ENCODE results near the gene PSMG4. TPM values are rescaled to one million over a fixed set of nuclear protein-coding genes. Genes with fewer than 3 reads are reported as not detected.

The PSMG4 gene
- polyA plus RNA-seq, 2 of the 4 experiments (the other 2 are of a cell fraction): 15.0 to 21.9 TPM

GRCh38 chr6:3221578-3221977 lies 37.2 kb upstream of the PSMG4 start:
- ChIA-PET CTCF (no interaction called here), POLR2A (no interaction called here)
- ATAC-seq: no peak

GRCh38 chr6:3222506-3223038 lies 36.2 kb upstream of the PSMG4 start:
- DNase-seq (ENCODE audit: low read depth in 1 of 2, low spot score in 1 of 2) (no peak), ATAC-seq (no peak), FAIRE-seq (no peak)
- Histone ChIP-seq H3K9me3 (no peaks in the 10 kb centered on the region), H3K4me2 (no peak overlapping the region), H3K27ac (no peak overlapping the region), H3K4me1 (peaks cover 4% of the 10 kb centered on the region; the same call in 1 of the 3 replicates), H3K4me3 (no peak overlapping the region)
- POLR2A ChIA-PET: no interaction called here
- no peak for TF ChIP-seq TFCP2L1 (CRISPR knock-in tag; IDR thresholded peaks at IDR 0.05)
- TF ChIP-seq POLR2A (IDR thresholded peaks at IDR 0.05; ENCODE audit: low read length): no peak
- TF ChIP-seq RCOR1 (IDR thresholded peaks at IDR 0.05; ENCODE audit: low read depth, low read length): no peak
- no peak for TF ChIP-seq ESRRA (IDR thresholded peaks at IDR 0.05; ENCODE audit: borderline replicate concordance, low read length)
- TF ChIP-seq E2F6 (IDR thresholded peaks at IDR 0.05; ENCODE audit: borderline replicate concordance, low read depth): no peak
- TF ChIP-seq SREBF2 (IDR thresholded peaks at IDR 0.05): no peak
- no peak for TF ChIP-seq GATA3 (IDR thresholded peaks at IDR 0.05; ENCODE audit: borderline replicate concordance)
- TF ChIP-seq NPAS2 (CRISPR knock-in tag; IDR thresholded peaks at IDR 0.05; ENCODE audit: borderline replicate concordance): no peak
- no peak for TF ChIP-seq CBX8 (IDR thresholded peaks at IDR 0.05)
- no peak for TF ChIP-seq ZNF302 (CRISPR knock-in tag; IDR thresholded peaks at IDR 0.05)
- TF ChIP-seq ZC3H11A (IDR thresholded peaks at IDR 0.05): no peak
- TF ChIP-seq CHD2 (IDR thresholded peaks at IDR 0.05; ENCODE audit: low read length, partially characterized antibody): no peak
- TF ChIP-seq KDM5A (IDR thresholded peaks at IDR 0.05): no peak
- CTCF ChIA-PET: interaction anchor here (0.9 kb wide), 1 partner anchor 15 kb away, joined by 3 read pairs; no protein-coding TSS in a partner anchor
- 45% methylated on average over 2 of the region's 4 CpGs for WGBS (ENCODE audit: missing lambda C conversion rate)

More at GRCh38 chr6:3221578-3221977, 37.2 kb upstream of the PSMG4 start:
- Histone ChIP-seq H3K4me2 (no peak overlapping the region), H3K9me3 (no peaks in the 10 kb centered on the region), H3K4me1 (peaks cover 3% of the 10 kb centered on the region; the same call in 1 of the 3 replicates), H3K4me3 (no peak overlapping the region), H3K27ac (no peak overlapping the region)
- no peak for TF ChIP-seq RCOR1 (IDR thresholded peaks at IDR 0.05; ENCODE audit: low read depth, low read length)
- no peak for TF ChIP-seq RNF2 (IDR thresholded peaks at IDR 0.05; ENCODE audit: borderline replicate concordance, low read depth)
- no peak for TF ChIP-seq SREBF2 (IDR thresholded peaks at IDR 0.05)
- TF ChIP-seq ELK1 (IDR thresholded peaks at IDR 0.05; ENCODE audit: low read depth, low read length): no peak
- no peak for TF ChIP-seq PBX3 (IDR thresholded peaks at IDR 0.05)
- TF ChIP-seq HMGXB4 (CRISPR knock-in tag; IDR thresholded peaks at IDR 0.05; ENCODE audit: borderline replicate concordance): no peak
- TF ChIP-seq FOXS1 (CRISPR knock-in tag; IDR thresholded peaks at IDR 0.05): no peak
- TF ChIP-seq KDM5A (IDR thresholded peaks at IDR 0.05): no peak
- TF ChIP-seq USF2 (IDR thresholded peaks at IDR 0.05): no peak
- no peak for TF ChIP-seq CEBPB (IDR thresholded peaks at IDR 0.05)
- TF ChIP-seq GATA3 (IDR thresholded peaks at IDR 0.05; ENCODE audit: borderline replicate concordance): no peak
- TF ChIP-seq ATOH8 (CRISPR knock-in tag; IDR thresholded peaks at IDR 0.05; ENCODE audit: low read depth): no peak
- WGBS (ENCODE audit: missing lambda C conversion rate): 78% methylated on average over 4 of the region's 4 CpGs
- DNase-seq (ENCODE audit: low read depth in 1 of 2, low spot score in 1 of 2) (no peak), FAIRE-seq (no peak)

Data from A549 (cell line).